ENCODE measurements around the gene PROCA1. TPM values are rescaled to one million over a fixed set of nuclear protein-coding genes. Genes with fewer than 3 reads are reported as not detected.
A peak's percentile ranks its signal among the peaks of the same experiment; 100 is the strongest.
"Not testable (repeated sequence)": the region's sequence is repeated elsewhere in the genome, so short reads cannot be mapped to it uniquely, and the experiment has no call there.

PROCA1 gene
- total RNA-seq, 2 experiments from 2014 or later: 5.0 to 5.1 TPM

- Mint-ChIP-seq H3K9me3 (no peaks in the 10 kb centered on the region), H3K4me1 (ENCODE audit: low read depth) (peaks cover 40% of the 10 kb centered on the region), H3K27me3 (peaks cover 5% of the 10 kb centered on the region), H3K36me3 (ENCODE audit: low read depth) (peaks cover 60% of the 10 kb centered on the region), H3K27ac (peak overlapping the region; percentile 99), H3K4me3 (peak overlapping the region; percentile 100)
- POLR2A ChIA-PET: interaction anchor here (1.1 to 11.5 kb wide), 5 partner anchors 11 to 227 kb away, joined by 3 to 480 read pairs (median 15); partner anchors contain the start of genes PROCA1 and TRAF4
- intact Hi-C loops (cut with micrococcal nuclease): no loop called here
- DNase-seq (no peak), ATAC-seq (no peak)
- CTCF ChIA-PET: interaction anchor here (13.9 kb wide), 1 partner anchor 24 kb away, joined by 609 read pairs; the partner anchor contains the start of gene TRAF4
- no peak for TF ChIP-seq CTCF (IDR thresholded peaks at IDR 0.05)
Observed at GRCh38 chr17:28722417-28723158, 10.9 kb upstream of the PROCA1 start.

- peak overlapping the region; percentile 99 for H3K27ac Mint-ChIP-seq
- intact Hi-C loops (cut with micrococcal nuclease); DNase-seq; H3K9me3 Mint-ChIP-seq; H3K27me3 Mint-ChIP-seq; ATAC-seq: not testable (repeated sequence)
- peaks cover 60% of the 10 kb centered on the region for H3K36me3 Mint-ChIP-seq (ENCODE audit: low read depth)
- ChIA-PET POLR2A (interaction anchor here (1.2 to 11.5 kb wide), 9 partner anchors 10 to 229 kb away, joined by 3 to 480 read pairs (median 12); partner anchors contain the start of genes BLTP2, PROCA1, SDF2 and SUPT6H), CTCF (interaction anchor here (1.4 to 13.9 kb wide), 3 partner anchors 8 to 43 kb away, joined by 3 to 609 read pairs (median 4); partner anchors contain the start of gene TRAF4)
- H3K4me3 Mint-ChIP-seq: peak overlapping the region; percentile 100
- peaks cover 40% of the 10 kb centered on the region for H3K4me1 Mint-ChIP-seq (ENCODE audit: low read depth)
Observed at GRCh38 chr17:28720997-28721329, 9.3 kb upstream of the PROCA1 start.

GRCh38 chr17:28720247-28720996 is 8.7 kb upstream of the PROCA1 start:
- H3K9me3 Mint-ChIP-seq: no peaks in the 10 kb centered on the region
- intact Hi-C loops (cut with micrococcal nuclease): no loop called here
- DNase-seq: peak; percentile 58
- H3K4me1 Mint-ChIP-seq (ENCODE audit: low read depth): peaks cover 40% of the 10 kb centered on the region
- TF ChIP-seq CTCF (IDR thresholded peaks at IDR 0.05): peak; percentile 32
- peaks cover 11% of the 10 kb centered on the region for H3K27me3 Mint-ChIP-seq
- H3K4me3 Mint-ChIP-seq: peak overlapping the region; percentile 100
- CTCF ChIA-PET: interaction anchor here (0.9 to 13.9 kb wide), 9 partner anchors 7 to 395 kb away, joined by 3 to 609 read pairs (median 4); partner anchors contain the start of genes BLTP2, PROCA1 and TRAF4
- POLR2A ChIA-PET: interaction anchor here (0.7 to 11.5 kb wide), 19 partner anchors 8 to 363 kb away, joined by 3 to 480 read pairs (median 6); partner anchors contain the start of genes BLTP2, NEK8, POLDIP2 and PROCA1
- ATAC-seq: no peak
- peaks cover 56% of the 10 kb centered on the region for H3K36me3 Mint-ChIP-seq (ENCODE audit: low read depth)
- H3K27ac Mint-ChIP-seq: peak overlapping the region; percentile 99

- H3K27me3 Mint-ChIP-seq: peaks cover 14% of the 10 kb centered on the region
- POLR2A ChIA-PET: interaction anchor here (0.6 to 11.5 kb wide), 15 partner anchors 8 to 362 kb away, joined by 3 to 480 read pairs (median 8); partner anchors contain the start of genes BLTP2, NEK8, POLDIP2 and PROCA1
- H3K9me3 Mint-ChIP-seq: no peaks in the 10 kb centered on the region
- CTCF ChIA-PET: interaction anchor here (0.9 to 1.9 kb wide), 6 partner anchors 8 to 397 kb away, joined by 3 to 11 read pairs (median 4); partner anchors contain the start of genes BLTP2, NEK8 and PROCA1
- no peak for TF ChIP-seq CTCF (IDR thresholded peaks at IDR 0.05)
- intact Hi-C loops (cut with micrococcal nuclease): no loop called here
- H3K27ac Mint-ChIP-seq: peak overlapping the region; percentile 99
- H3K36me3 Mint-ChIP-seq (ENCODE audit: low read depth): peaks cover 42% of the 10 kb centered on the region
- H3K4me1 Mint-ChIP-seq (ENCODE audit: low read depth): peaks cover 29% of the 10 kb centered on the region
- DNase-seq (no peak), ATAC-seq (peak; percentile 0)
- H3K4me3 Mint-ChIP-seq: peak overlapping the region; percentile 100
Observed at GRCh38 chr17:28719021-28719433, 7.3 kb upstream of the PROCA1 start.
